Fibroblast of mammary gland (primary cell): ENCODE data around the gene TBPL2.
A peak's percentile ranks its signal among the peaks of the same experiment; 100 is the strongest.

Experiments used
- DNase-seq: peaks from one replicate; pipeline ENCODE4 v3.0.0-alpha.2; 2010; ENCODE audit warnings: low read depth
- H3K4me3 ChIP-seq: 2 replicates; pipeline ENCODE4 v1.5.1; 2011; ENCODE audit warnings: low read depth, mild to moderate bottlenecking, low read length, moderate library complexity; ENCODE audit not compliant: control insufficient read depth
- CTCF ChIP-seq: conservative IDR thresholded peaks from 2 replicates; pipeline ENCODE4 v1.5.1; 2011; ENCODE audit warnings: low read depth, low read length, inconsistent platforms; ENCODE audit not compliant: control insufficient read depth, insufficient read depth

TBPL2 gene

DNA sequence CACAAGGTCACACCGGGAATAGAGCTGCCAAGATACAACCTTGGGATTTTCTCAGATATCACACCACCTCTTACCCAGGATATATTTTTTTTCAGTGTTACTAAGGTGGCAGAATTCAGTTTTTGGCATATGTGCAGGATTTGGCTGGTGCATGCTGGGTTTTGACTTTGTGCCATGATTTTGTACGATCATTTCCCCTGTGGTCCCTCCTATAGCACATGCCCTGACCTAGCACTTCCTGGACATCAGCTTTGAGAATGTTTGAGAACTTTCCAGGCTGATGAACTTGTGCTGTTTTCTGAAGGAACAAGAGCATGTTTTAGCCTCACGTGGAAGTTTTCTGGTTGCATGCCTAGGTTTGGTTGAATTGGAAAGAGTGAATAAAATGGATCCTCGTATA is 11.0 kb upstream of the TBPL2 start:
- peak; percentile 68 for DNase-seq
- H3K4me3 ChIP-seq, result no peak overlapping the region
- TF ChIP-seq CTCF, result no peak

GRCh38 chr14:55450987-55451386 is 10.6 kb upstream of the TBPL2 start:
- DNase-seq, result no peak
- no peak overlapping the region for H3K4me3 ChIP-seq
- no peak for TF ChIP-seq CTCF

- H3K4me3 ChIP-seq, result no peak overlapping the region
- no peak for TF ChIP-seq CTCF
- DNase-seq, result no peak
These were observed 10.1 kb upstream of the TBPL2 start for GRCh38 chr14:55450539-55450938.

DNA sequence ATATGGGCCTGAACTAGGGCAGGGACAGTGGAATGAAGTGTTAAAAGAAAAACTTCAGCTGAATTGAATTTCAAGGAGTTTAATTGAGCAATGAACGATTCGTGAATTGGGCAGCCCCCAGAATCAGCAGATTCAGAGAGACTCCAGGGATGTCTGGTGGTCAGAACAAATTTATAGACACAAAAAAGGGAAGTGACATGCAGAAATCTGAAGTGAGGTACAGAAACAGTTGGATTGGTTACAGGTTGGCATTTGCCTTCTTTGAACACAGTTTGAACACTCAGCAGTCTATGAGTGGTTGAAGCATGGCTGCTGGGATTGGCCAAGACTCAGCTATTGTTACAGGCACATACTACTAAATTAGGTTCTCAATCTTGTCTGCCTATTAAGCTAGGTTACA is 9.7 kb upstream of the TBPL2 start:
- no peak for TF ChIP-seq CTCF

DNA sequence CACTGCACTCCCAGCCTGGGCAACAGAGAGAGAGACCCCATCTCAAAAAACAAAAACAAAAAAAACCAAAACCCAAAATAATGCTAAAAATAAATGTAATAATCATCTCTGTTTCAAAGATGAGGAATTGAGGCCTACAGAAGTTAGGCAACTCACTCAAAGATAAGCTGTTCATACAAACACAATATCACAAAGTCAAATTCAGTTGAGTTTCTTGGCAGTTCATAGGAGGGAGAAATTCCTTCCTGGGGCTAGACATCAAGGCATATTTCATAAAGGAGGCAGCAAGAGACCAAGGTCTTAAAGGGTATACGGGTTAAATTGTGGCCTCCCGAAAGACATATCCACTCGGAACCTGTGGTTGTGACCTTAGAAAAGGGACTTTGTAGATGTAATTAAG is 8.7 kb upstream of the TBPL2 start:
- no peak for DNase-seq
- no peak for TF ChIP-seq CTCF
- no peak overlapping the region for H3K4me3 ChIP-seq

More for the DNA sequence above, 9.7 kb upstream of the TBPL2 start:
- no peak for DNase-seq
- no peak overlapping the region for H3K4me3 ChIP-seq

GRCh38 chr14:55448141-55448614 is 7.8 kb upstream of the TBPL2 start:
- H3K4me3 ChIP-seq, result no peak overlapping the region
- DNase-seq, result peak; percentile 98
- no peak for TF ChIP-seq CTCF

DNA sequence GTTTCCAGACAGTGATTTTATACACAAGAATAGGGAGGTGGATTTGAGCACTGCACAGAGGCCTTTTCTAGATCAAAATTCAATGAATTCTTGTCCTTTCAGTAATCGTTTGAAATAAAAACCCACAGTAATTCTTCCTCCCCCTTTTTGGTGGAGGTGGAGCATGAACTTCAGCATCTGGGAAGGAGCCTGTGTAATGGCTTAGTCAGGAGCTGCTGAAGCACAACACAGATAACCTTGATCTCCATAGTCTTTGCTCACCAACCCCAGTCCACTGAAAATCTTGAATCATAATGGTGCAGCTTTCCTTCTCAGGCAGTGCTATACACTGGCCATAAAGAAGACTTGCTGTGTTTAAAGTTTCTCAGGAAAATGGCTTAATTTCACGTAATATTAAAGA is 6.4 kb upstream of the TBPL2 start:
- no peak overlapping the region for H3K4me3 ChIP-seq
- TF ChIP-seq CTCF, result no peak
- DNase-seq, result peak; percentile 92
